ENCODE measurements around the gene RTP5. TPM values are rescaled to one million over a fixed set of nuclear protein-coding genes. Genes with fewer than 3 reads are reported as not detected.

The RTP5 gene
- total RNA-seq, 1 experiment from 2014 or later: not detected

GRCh38 chr2:241837197-241837965 is 32.1 kb upstream of the RTP5 start:
- peaks cover 21 to 28% of the 10 kb centered on the region in 2 experiments for H3K4me1 Mint-ChIP-seq
- Histone ChIP-seq H2BK12ac (ENCODE audit: insufficient read length, low read depth, low read length) (no peak overlapping the region), H3K79me2 (ENCODE audit: insufficient read depth, low read length) (no peaks in the 10 kb centered on the region), H2BK5ac (ENCODE audit: insufficient read length, low read length) (no peak overlapping the region), H4K5ac (ENCODE audit: insufficient read length, low read depth, low read length) (no peak overlapping the region), H3K56ac (ENCODE audit: insufficient read length, low read depth, low read length) (no peak overlapping the region), H2AFZ (ENCODE audit: low read length) (no peak overlapping the region), H2AK5ac (ENCODE audit: insufficient read length, low read length) (no peak overlapping the region), H3K27ac (ENCODE audit: insufficient read length, low read depth, low read length) (no peak overlapping the region), H2BK15ac (ENCODE audit: low read depth, low read length) (no peak overlapping the region), H3K4me1 (ENCODE audit: insufficient read depth, low read length) (no peaks in the 10 kb centered on the region; the same call in 1 of the 2 replicates), H4K20me1 (ENCODE audit: control insufficient read depth, insufficient read depth, insufficient read length) (no peaks in the 10 kb centered on the region), H3K18ac (ENCODE audit: insufficient read length, low read depth, low read length) (no peak overlapping the region), H3K79me1 (ENCODE audit: insufficient read depth, low read depth, low read length, poor library complexity, severe bottlenecking) (no peaks in the 10 kb centered on the region), H2BK120ac (ENCODE audit: low read depth, low read length, poor library complexity, severe bottlenecking) (no peak overlapping the region), H2BK20ac (ENCODE audit: low read depth, low read length, poor library complexity, severe bottlenecking) (no peak overlapping the region), H3K23ac (ENCODE audit: insufficient read length, low read depth, low read length) (no peak overlapping the region), H3K23me2 (ENCODE audit: insufficient read length, low read depth, low read length, poor library complexity, severe bottlenecking) (no peaks in the 10 kb centered on the region), H4K91ac (ENCODE audit: insufficient read length, low read depth, low read length) (no peak overlapping the region), H3K4me2 (ENCODE audit: insufficient read depth, insufficient read length, low read length) (no peak overlapping the region), H3K14ac (ENCODE audit: insufficient read depth, low read length) (no peak overlapping the region), H3T11ph (ENCODE audit: low read length) (no peak overlapping the region), H3K9me3 (ENCODE audit: control insufficient read depth, low read depth, low read length) (no peaks in the 10 kb centered on the region), H3K4ac (ENCODE audit: low read depth, low read length) (no peak overlapping the region), H4K8ac (replicated peaks; ENCODE audit: insufficient read length, low read depth, low read length) (no peak overlapping the region), H3K9ac (ENCODE audit: extremely low read depth, insufficient read length, low read length) (no peak overlapping the region), H3K27me3 (ENCODE audit: insufficient read depth, low read length) (no peaks in the 10 kb centered on the region)
- peaks cover 10% of the 10 kb centered on the region for H3K27me3 Mint-ChIP-seq (ENCODE audit: low read depth)
- H3K27ac Mint-ChIP-seq: no peak overlapping the region
- TF ChIP-seq, protein P1, sequence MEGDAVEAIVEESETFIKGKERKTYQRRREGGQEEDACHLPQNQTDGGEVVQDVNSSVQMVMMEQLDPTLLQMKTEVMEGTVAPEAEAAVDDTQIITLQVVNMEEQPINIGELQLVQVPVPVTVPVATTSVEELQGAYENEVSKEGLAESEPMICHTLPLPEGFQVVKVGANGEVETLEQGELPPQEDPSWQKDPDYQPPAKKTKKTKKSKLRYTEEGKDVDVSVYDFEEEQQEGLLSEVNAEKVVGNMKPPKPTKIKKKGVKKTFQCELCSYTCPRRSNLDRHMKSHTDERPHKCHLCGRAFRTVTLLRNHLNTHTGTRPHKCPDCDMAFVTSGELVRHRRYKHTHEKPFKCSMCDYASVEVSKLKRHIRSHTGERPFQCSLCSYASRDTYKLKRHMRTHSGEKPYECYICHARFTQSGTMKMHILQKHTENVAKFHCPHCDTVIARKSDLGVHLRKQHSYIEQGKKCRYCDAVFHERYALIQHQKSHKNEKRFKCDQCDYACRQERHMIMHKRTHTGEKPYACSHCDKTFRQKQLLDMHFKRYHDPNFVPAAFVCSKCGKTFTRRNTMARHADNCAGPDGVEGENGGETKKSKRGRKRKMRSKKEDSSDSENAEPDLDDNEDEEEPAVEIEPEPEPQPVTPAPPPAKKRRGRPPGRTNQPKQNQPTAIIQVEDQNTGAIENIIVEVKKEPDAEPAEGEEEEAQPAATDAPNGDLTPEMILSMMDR (conservative IDR thresholded peaks at IDR 0.05): no peak
- H3K9me3 Mint-ChIP-seq: peaks cover 0 to 8% of the 10 kb centered on the region in 2 experiments; a peak in 4 of 5 replicates
- no peak overlapping the region for H3K4me3 Mint-ChIP-seq
- no peak for DNase-seq
- WGBS (ENCODE audit: extremely low coverage, insufficient read length, low lambda C conversion rate): no CpG with 5 or more reads among the region's 13 CpGs
- no peaks in the 10 kb centered on the region for H3K36me3 Mint-ChIP-seq (ENCODE audit: insufficient read depth in 1 of 3, low read depth in 3 of 3)

All from H9 (cell line).